Measurements from ENCODE around the gene PLOD3.

GRCh38 chr7:101258243-101258731, 40.9 kb upstream of the PLOD3 start:
- TF ChIP-seq CTCF (IDR thresholded peaks at IDR 0.05; ENCODE audit: extremely low read depth in 1 of 2, insufficient read depth in 1 of 2, low read depth in 1 of 2, low read length in 2 of 2): no peak
- no peak for TF ChIP-seq POLR2A (IDR thresholded peaks at IDR 0.05; ENCODE audit: low read depth, low read length)
